SU-DHL-6 (cell line): Measurements from ENCODE around the gene FBN1.

ENCODE experiments used
- CTCF ChIP-seq: fragments of 200-600 bp; sonication (generic); IDR thresholded peaks from one replicate; pipeline ENCODE4 v1.5.1; 2017; ENCODE audit warnings: antibody characterized with exemption, mild to moderate bottlenecking, low read length, moderate library complexity; ENCODE audit not compliant: insufficient read depth, poor library complexity, severe bottlenecking
- EZH2phosphoT487 ChIP-seq: fragments of 200-600 bp; sonication (generic), shearing (Covaris generic); conservative IDR thresholded peaks from 2 replicates; pipeline ENCODE4 v1.6.1; 2018; ENCODE audit warnings: mild to moderate bottlenecking, antibody characterized with exemption, low read length, moderate library complexity, mixed read lengths

GRCh38 chr15:48604567-48604966, 40.9 kb downstream of the FBN1 start:
- TF ChIP-seq CTCF: no peak
- no peak for TF ChIP-seq EZH2phosphoT487
